Activated naive CD4-positive, alpha-beta T cell treated with anti-CD3 and anti-CD28 coated beads for 36 hours (primary cell): Measurements from ENCODE around the gene PLA2G4E. TPM values are rescaled to one million over a fixed set of nuclear protein-coding genes. Genes with fewer than 3 reads are reported as not detected.
A peak's percentile ranks its signal among the peaks of the same experiment; 100 is the strongest.

Source experiments
- CTCF ChIA-PET: fragments of 350-600 bp; sonication (Branson Sonifier 250); formaldehyde crosslinking; loops from one replicate; lab custom pipeline; 2021; ENCODE audit warnings: antibody characterized with exemption; lab: Charles Lee
- DNase-seq: peaks from one replicate; pipeline ENCODE4 v3.0.0-alpha.2; 2020
- H3K27ac Mint-ChIP-seq: one replicate; pipeline ENCODE4 v1.8.0; 2021; ENCODE audit warnings: mild to moderate bottlenecking, mixed read lengths
- H3K27me3 Mint-ChIP-seq: one replicate; pipeline ENCODE4 v1.8.0; 2021; ENCODE audit warnings: low read depth, mixed read lengths
- H3K36me3 Mint-ChIP-seq: one replicate; pipeline ENCODE4 v1.8.0; 2021; ENCODE audit warnings: low read depth, mixed read lengths
- H3K4me1 Mint-ChIP-seq: one replicate; pipeline ENCODE4 v1.8.0; 2021; ENCODE audit warnings: low read depth, mixed read lengths
- H3K4me3 Mint-ChIP-seq: one replicate; pipeline ENCODE4 v1.8.0; 2021; ENCODE audit warnings: mild to moderate bottlenecking, moderate library complexity, mixed read lengths
- H3K9me3 Mint-ChIP-seq: one replicate; pipeline ENCODE4 v1.8.0; 2021; ENCODE audit warnings: mixed read lengths
- intact Hi-C: fragments of 100-400 bp; cut with micrococcal nuclease; formaldehyde crosslinking; loops from one replicate; pipeline ENCODE4 v1.15.1; 2023
- total RNA-seq, 2 experiments: library from RNA; stranded (reverse); gene quantifications; one replicate each; pipeline ENCODE4 v1.2.3, GENCODE V29; 2021

The PLA2G4E gene
- total RNA-seq, 2 experiments from 2014 or later: not detected

GRCh38 chr15:42033214-42033873, 12.5 kb upstream of the PLA2G4E start:
- Mint-ChIP-seq H3K4me3 (no peak overlapping the region), H3K9me3 (peaks cover 3% of the 10 kb centered on the region), H3K36me3 (no peaks in the 10 kb centered on the region), H3K27me3 (no peaks in the 10 kb centered on the region), H3K27ac (peak overlapping the region; percentile 38), H3K4me1 (peaks cover 19% of the 10 kb centered on the region)
- peak; percentile 51 for DNase-seq
- CTCF ChIA-PET: interaction anchor here (1.0 kb wide), 1 partner anchor 129 kb away, joined by 3 read pairs; no protein-coding TSS in a partner anchor
- intact Hi-C loops: no loop called here

- Mint-ChIP-seq H3K4me1 (peaks cover 19% of the 10 kb centered on the region), H3K9me3 (peaks cover 3% of the 10 kb centered on the region), H3K36me3 (no peaks in the 10 kb centered on the region), H3K4me3 (no peak overlapping the region), H3K27ac (peak overlapping the region; percentile 38), H3K27me3 (no peaks in the 10 kb centered on the region)
- intact Hi-C loops: no loop called here
- CTCF ChIA-PET: interaction anchor here (1.0 kb wide), 1 partner anchor 128 kb away, joined by 3 read pairs; no protein-coding TSS in a partner anchor
- DNase-seq: peak; percentile 28
These were observed 11.8 kb upstream of the PLA2G4E start for GRCh38 chr15:42032376-42033213.

GRCh38 chr15:42031198-42031915, 10.5 kb upstream of the PLA2G4E start:
- peaks cover 19% of the 10 kb centered on the region for H3K4me1 Mint-ChIP-seq
- no peak overlapping the region for H3K4me3 Mint-ChIP-seq
- no peak for DNase-seq
- peaks cover 3% of the 10 kb centered on the region for H3K9me3 Mint-ChIP-seq
- no peaks in the 10 kb centered on the region for H3K36me3 Mint-ChIP-seq
- intact Hi-C loops: no loop called here
- peak overlapping the region; percentile 14 for H3K27ac Mint-ChIP-seq
- CTCF ChIA-PET: interaction anchor here (1.1 to 2.6 kb wide), 2 partner anchors 25 to 28 kb away, joined by 3 to 8 read pairs; no protein-coding TSS in a partner anchor
- H3K27me3 Mint-ChIP-seq: peaks cover 2% of the 10 kb centered on the region

- peaks cover 2% of the 10 kb centered on the region for H3K27me3 Mint-ChIP-seq
- no peak overlapping the region for H3K27ac Mint-ChIP-seq
- peaks cover 3% of the 10 kb centered on the region for H3K9me3 Mint-ChIP-seq
- no peak overlapping the region for H3K4me3 Mint-ChIP-seq
- CTCF ChIA-PET: no interaction called here
- no peaks in the 10 kb centered on the region for H3K36me3 Mint-ChIP-seq
- no peak for DNase-seq
- H3K4me1 Mint-ChIP-seq: peaks cover 1% of the 10 kb centered on the region
- intact Hi-C loops: no loop called here
These were observed 6.7 kb upstream of the PLA2G4E start for GRCh38 chr15:42027521-42027920.

GRCh38 chr15:42024303-42024702, 3.5 kb upstream of the PLA2G4E start:
- CTCF ChIA-PET: no interaction called here
- no peak overlapping the region for H3K27ac Mint-ChIP-seq
- no peaks in the 10 kb centered on the region for H3K9me3 Mint-ChIP-seq

GRCh38 chr15:42021593-42021992, 751 bp upstream of the PLA2G4E start:
- CTCF ChIA-PET: interaction anchor here (0.6 kb wide), 1 partner anchor 61 kb away, joined by 3 read pairs; no protein-coding TSS in a partner anchor
- H3K27ac Mint-ChIP-seq: no peak overlapping the region
- H3K9me3 Mint-ChIP-seq: no peaks in the 10 kb centered on the region
- H3K36me3 Mint-ChIP-seq: no peaks in the 10 kb centered on the region
- H3K27me3 Mint-ChIP-seq: peaks cover 2% of the 10 kb centered on the region
- no peak overlapping the region for H3K4me3 Mint-ChIP-seq
- H3K4me1 Mint-ChIP-seq: no peaks in the 10 kb centered on the region
- no peak for DNase-seq
- intact Hi-C loops: no loop called here

More at GRCh38 chr15:42024303-42024702, 3.5 kb upstream of the PLA2G4E start:
- DNase-seq: no peak
- Mint-ChIP-seq H3K4me1 (no peaks in the 10 kb centered on the region), H3K27me3 (peaks cover 2% of the 10 kb centered on the region), H3K4me3 (no peak overlapping the region), H3K36me3 (no peaks in the 10 kb centered on the region)
- intact Hi-C loops: no loop called here

GRCh38 chr15:42018306-42019224, 2.3 kb downstream of the PLA2G4E start:
- DNase-seq: no peak
- Mint-ChIP-seq H3K27me3 (no peaks in the 10 kb centered on the region), H3K4me3 (no peak overlapping the region), H3K36me3 (no peaks in the 10 kb centered on the region), H3K9me3 (no peaks in the 10 kb centered on the region), H3K27ac (no peak overlapping the region), H3K4me1 (no peaks in the 10 kb centered on the region)
- intact Hi-C loops: no loop called here
- CTCF ChIA-PET: interaction anchor here (2.6 kb wide), 1 partner anchor 28 kb away, joined by 11 read pairs; no protein-coding TSS in a partner anchor

- intact Hi-C loops: no loop called here
- Mint-ChIP-seq H3K4me3 (no peak overlapping the region), H3K36me3 (no peaks in the 10 kb centered on the region), H3K27ac (no peak overlapping the region), H3K9me3 (no peaks in the 10 kb centered on the region), H3K4me1 (no peaks in the 10 kb centered on the region), H3K27me3 (no peaks in the 10 kb centered on the region)
- no peak for DNase-seq
- CTCF ChIA-PET: interaction anchor here (2.6 kb wide), 1 partner anchor 26 kb away, joined by 11 read pairs; no protein-coding TSS in a partner anchor
These were observed 3.9 kb downstream of the PLA2G4E start for GRCh38 chr15:42016971-42017370.

GRCh38 chr15:42014406-42014805, 6.4 kb downstream of the PLA2G4E start:
- CTCF ChIA-PET: interaction anchor here (0.6 kb wide), 1 partner anchor 106 kb away, joined by 3 read pairs; no protein-coding TSS in a partner anchor

GRCh38 chr15:42012928-42013482, 7.8 kb downstream of the PLA2G4E start:
- H3K27ac Mint-ChIP-seq: no peak overlapping the region
- intact Hi-C loops: no loop called here
- H3K27me3 Mint-ChIP-seq: no peaks in the 10 kb centered on the region
- no peaks in the 10 kb centered on the region for H3K36me3 Mint-ChIP-seq
- H3K4me3 Mint-ChIP-seq: no peak overlapping the region
- peaks cover 23% of the 10 kb centered on the region for H3K4me1 Mint-ChIP-seq
- H3K9me3 Mint-ChIP-seq: no peaks in the 10 kb centered on the region
- CTCF ChIA-PET: interaction anchor here (1.6 kb wide), 1 partner anchor 44 kb away, joined by 3 read pairs; no protein-coding TSS in a partner anchor
- no peak for DNase-seq

More at GRCh38 chr15:42014406-42014805, 6.4 kb downstream of the PLA2G4E start:
- Mint-ChIP-seq H3K36me3 (no peaks in the 10 kb centered on the region), H3K9me3 (no peaks in the 10 kb centered on the region), H3K27ac (no peak overlapping the region), H3K4me1 (peaks cover 17% of the 10 kb centered on the region), H3K27me3 (no peaks in the 10 kb centered on the region), H3K4me3 (no peak overlapping the region)
- intact Hi-C loops: no loop called here
- DNase-seq: no peak

GRCh38 chr15:42012241-42012640, 8.6 kb downstream of the PLA2G4E start:
- Mint-ChIP-seq H3K27ac (no peak overlapping the region), H3K9me3 (no peaks in the 10 kb centered on the region), H3K4me3 (no peak overlapping the region), H3K27me3 (no peaks in the 10 kb centered on the region), H3K4me1 (peaks cover 25% of the 10 kb centered on the region), H3K36me3 (no peaks in the 10 kb centered on the region)
- intact Hi-C loops: no loop called here
- DNase-seq: no peak
- CTCF ChIA-PET: interaction anchor here (1.6 kb wide), 1 partner anchor 45 kb away, joined by 3 read pairs; no protein-coding TSS in a partner anchor
